Stimulated activated CD8-positive, alpha-beta memory T cell treated with anti-CD3 and anti-CD28 coated beads, Interleukin-2, amount 100 ng/mL, for 48 hours (primary cell): ENCODE data around the gene NAALAD2.
"Not testable (repeated sequence)": the region's sequence is repeated elsewhere in the genome, so short reads cannot be mapped to it uniquely, and the experiment has no call there.

Experiments
- DNase-seq, 2 donors: peaks; one replicate each; pipeline ENCODE4 v3.0.0-alpha.2; 2020; ENCODE audit warnings: low read depth in 2 of 2

The NAALAD2 gene

DNA sequence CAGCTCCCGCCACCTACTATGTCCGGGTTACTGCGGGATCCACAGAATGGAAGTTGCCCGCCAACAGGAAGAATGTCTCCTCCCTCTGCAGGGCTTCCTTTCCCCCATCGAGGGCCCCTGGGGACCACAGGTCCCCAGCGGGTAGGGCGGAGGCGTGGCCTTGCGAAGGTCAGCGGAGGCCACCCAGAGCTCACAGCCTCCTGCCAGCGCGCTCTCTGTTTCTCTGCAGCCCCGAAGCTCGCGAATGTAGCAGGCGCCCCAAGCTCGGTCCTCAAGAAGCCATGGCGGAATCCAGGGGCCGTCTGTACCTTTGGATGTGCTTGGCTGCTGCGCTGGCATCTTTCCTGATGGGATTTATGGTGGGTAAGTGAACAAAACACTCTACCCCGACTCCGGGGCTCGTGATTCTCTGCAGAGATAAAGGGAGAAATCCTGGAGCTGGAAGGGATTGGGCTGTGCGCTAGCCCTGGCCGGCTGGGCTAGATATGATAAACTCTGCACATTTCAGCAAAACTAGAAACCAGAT lies at the start of gene NAALAD2:
TSS of gene NAALAD2 (plus strand) at position 186 of the 526 bp plus-strand sequence. CDS start at position 282, 96 bp downstream.
- DNase-seq, result no peak

GRCh38 chr11:90085650-90086049 lies 48.8 kb upstream of the NAALAD2 start, which contains the start of gene UBTFL1:
UBTFL1 (plus strand) TSS chr11:90085950; CDS start chr11:90085950, 0 bp downstream.
- not testable (repeated sequence) for DNase-seq

DNA sequence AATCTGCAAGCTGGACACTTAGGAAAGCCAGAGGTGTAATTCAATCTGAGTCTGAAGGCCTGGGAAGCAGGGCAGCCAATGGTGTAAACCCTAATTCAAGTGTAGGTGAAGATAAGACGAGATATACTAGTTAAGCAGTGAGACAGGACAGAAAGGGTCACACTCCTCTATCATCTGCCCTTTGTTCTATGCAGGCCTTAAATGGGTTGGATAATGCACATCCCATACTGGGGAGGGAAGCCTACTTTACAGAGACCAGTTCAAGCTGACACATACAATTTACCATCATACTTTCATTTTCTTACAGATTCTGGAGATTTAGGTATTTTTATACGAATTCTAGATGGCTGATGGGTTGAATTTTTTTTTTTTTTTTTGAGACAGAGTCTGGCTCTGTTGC lies 45.7 kb upstream of the NAALAD2 start:
- not testable (repeated sequence) for DNase-seq

GRCh38 chr11:90095230-90095924 lies 39.1 kb upstream of the NAALAD2 start:
- not testable (repeated sequence) for DNase-seq

- DNase-seq, result not testable (repeated sequence)
These were observed 36.2 kb upstream of the NAALAD2 start for GRCh38 chr11:90098261-90098660.

GRCh38 chr11:90100431-90100830 lies 34.0 kb upstream of the NAALAD2 start:
- no peak for DNase-seq

- DNase-seq, result no peak
These were observed 20.9 kb upstream of the NAALAD2 start for GRCh38 chr11:90113541-90113940.

- DNase-seq, result no peak
These were observed 14.3 kb upstream of the NAALAD2 start for GRCh38 chr11:90120191-90120590.

GRCh38 chr11:90124371-90124770 lies 10.1 kb upstream of the NAALAD2 start:
- DNase-seq, result no peak

DNA sequence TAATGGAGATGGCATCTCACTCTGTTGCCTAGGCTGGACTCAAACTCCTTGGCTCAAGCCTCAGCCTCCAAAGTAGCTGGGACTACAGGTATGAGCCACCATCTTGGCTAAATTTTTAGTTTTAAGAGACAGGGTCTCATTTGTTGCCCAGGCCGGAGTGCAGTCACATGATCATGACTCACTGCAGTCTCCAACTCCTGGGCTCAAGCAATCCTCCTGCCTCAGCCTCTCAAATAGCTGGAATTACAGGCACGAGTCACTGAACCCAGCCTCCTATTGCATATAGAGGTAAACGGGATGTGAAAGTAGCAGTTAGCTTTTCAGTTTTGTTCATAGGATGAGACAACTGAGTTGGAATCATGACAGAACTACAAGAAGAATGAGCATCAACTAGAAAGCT lies 9.5 kb upstream of the NAALAD2 start:
- no peak for DNase-seq

GRCh38 chr11:90133560-90134477 lies 644 bp upstream of the NAALAD2 start:
- no peak for DNase-seq

GRCh38 chr11:90135016-90135415 lies 553 bp downstream of the NAALAD2 start:
- DNase-seq, result no peak

- DNase-seq, result no peak
These were observed 14.4 kb downstream of the NAALAD2 start for GRCh38 chr11:90148900-90149299.

DNA sequence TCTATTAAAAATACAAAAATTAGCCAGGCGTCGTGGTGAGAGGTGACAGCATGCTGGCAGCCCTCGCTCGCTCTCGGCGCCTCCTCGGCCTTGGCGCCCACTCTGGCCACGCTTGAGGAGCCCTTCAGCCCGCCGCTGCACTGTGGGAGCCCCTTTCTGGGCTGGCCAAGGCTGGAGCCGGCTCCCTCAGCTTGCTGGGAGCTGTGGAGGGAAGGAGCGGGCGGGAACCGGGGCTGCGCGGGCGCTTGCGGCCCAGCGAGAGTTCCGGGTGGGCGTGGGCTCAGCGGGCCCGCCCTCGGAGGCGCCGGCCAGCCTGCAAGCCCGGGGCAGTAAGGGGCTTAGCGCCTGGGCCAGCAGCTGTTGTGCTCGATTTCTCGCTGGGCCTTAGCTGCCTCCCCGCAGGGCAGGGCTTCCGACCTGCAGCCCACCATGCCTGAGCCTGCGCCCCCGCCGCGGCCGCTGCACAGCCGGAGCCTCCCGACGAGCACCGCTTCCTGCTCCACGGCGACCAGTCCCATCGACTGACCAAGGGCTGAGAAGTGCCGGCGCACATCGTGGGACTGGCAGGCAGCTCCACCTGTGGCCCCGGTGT lies 32.6 kb downstream of the NAALAD2 start:
- DNase-seq, result not testable (repeated sequence)

DNA sequence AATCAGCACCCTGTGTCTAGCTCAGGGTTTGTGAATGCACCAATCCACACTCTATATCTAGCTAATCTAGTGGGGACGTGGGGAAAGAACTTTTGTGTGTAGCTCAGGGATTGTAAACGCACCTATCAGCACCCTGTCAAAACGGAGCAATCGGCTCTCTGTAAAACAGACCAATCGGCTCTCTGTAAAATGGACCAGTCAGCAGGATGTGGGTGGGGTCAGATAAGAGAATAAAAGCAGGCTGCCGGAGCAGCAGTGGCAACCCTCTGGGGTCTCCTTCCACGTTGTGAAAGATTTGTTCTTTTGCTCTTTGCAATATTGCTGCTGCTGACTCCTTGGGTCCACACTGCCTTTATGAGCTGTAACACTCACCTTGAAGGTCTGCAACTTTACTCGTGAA lies 33.2 kb downstream of the NAALAD2 start:
- not testable (repeated sequence) for DNase-seq

GRCh38 chr11:90168571-90168970 lies 34.1 kb downstream of the NAALAD2 start:
- DNase-seq, result no peak

- no peak for DNase-seq
These were observed 36.9 kb downstream of the NAALAD2 start for GRCh38 chr11:90171359-90171758.

GRCh38 chr11:90176069-90176468 lies 41.6 kb downstream of the NAALAD2 start:
- no peak for DNase-seq

GRCh38 chr11:90178751-90179150 lies 44.3 kb downstream of the NAALAD2 start:
- DNase-seq, result no peak

DNA sequence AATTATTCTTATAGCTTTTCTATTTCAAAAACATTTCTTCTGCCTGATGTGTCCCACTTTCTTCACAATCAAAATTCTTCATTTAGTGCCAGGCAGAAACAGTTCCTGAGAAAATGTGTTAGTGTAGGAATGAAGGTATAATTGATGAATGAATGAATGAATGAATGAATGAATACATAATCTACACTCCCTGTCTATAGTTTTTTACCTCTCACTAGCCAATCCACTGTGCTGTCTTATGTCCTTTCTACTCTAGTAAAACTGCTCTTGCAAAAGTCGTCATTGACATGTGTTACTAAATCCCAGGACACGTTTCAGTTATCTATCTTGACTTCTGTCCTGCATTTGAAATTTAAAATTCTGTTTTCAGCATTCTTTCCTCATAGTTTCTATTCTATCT lies 45.5 kb downstream of the NAALAD2 start:
- no peak for DNase-seq

- DNase-seq, result no peak
These were observed 53.4 kb downstream of the NAALAD2 start for GRCh38 chr11:90187839-90188238.

DNA sequence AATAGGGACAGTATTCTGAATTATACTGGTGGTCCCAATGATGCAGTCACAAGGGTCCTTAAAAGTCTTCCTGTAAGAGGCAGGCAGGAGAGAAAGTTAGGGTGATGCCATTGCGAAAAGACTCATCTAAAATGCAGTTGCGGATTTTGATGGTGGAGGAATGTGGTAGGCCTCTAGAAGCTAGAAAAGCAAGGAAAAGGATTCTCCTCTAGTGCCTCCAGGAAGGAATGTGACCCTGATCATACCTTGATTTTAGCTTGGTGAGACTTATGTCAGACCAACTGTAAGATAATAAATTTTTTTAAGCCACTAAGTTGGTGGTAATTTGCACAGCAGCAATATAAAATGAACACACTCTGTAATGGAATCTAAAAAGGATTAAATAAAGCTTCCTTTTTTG lies 54.5 kb downstream of the NAALAD2 start:
- no peak for DNase-seq
